GM12878 (cell line): Measurements from ENCODE around the gene CENPF. TPM values are rescaled to one million over a fixed set of nuclear protein-coding genes. Genes with fewer than 3 reads are reported as not detected.

Experiments
- ATAC-seq: fragments of 200-7000 bp; cut with Tn5 transposase; 3 replicates; pipeline ENCODE4 v1.9.1; 2020; ENCODE audit warnings: mild to moderate bottlenecking, moderate library complexity
- BruUV-seq: library from RNA; stranded (reverse); fragments of 400-500 nt; replicated peaks from 2 replicates; lab custom pipeline; 2021; lab: Mats Ljungman, UMichigan
- CTCF ChIA-PET: fragments of 300-600 bp; sonication (Branson Sonifier 250); formaldehyde crosslinking; extraction: SDS; loops from one replicate; lab custom pipeline; 2021; ENCODE audit warnings: inconsistent platforms; lab: Yijun Ruan, JAX
- POLR2A ChIA-PET: fragments of 350-600 bp; formaldehyde crosslinking; extraction: SDS; loops from one replicate; lab custom pipeline; 2021; ENCODE audit warnings: inconsistent platforms; lab: Charles Lee
- RAD21 ChIA-PET: fragments of 300-600 bp; sonication (Branson Sonifier 250); formaldehyde crosslinking; loops from one replicate; lab custom pipeline; 2023; ENCODE audit warnings: antibody characterized with exemption; ENCODE audit not compliant: unreplicated experiment; lab: Charles Lee
- SMC1A ChIA-PET: fragments of 300-600 bp; sonication (Branson Sonifier 250); formaldehyde crosslinking; loops from one replicate; lab custom pipeline; 2023; ENCODE audit not compliant: unreplicated experiment, uncharacterized antibody; lab: Charles Lee
- DNase-seq: peaks from one replicate; pipeline ENCODE4 v3.0.0-alpha.2; 2011; ENCODE audit warnings: low read depth, low spot score
- FAIRE-seq: peaks from 3 replicates; lab custom pipeline; 2011; peaks lifted over from hg19 to GRCh38; lab: Jason Lieb, UNC
- H2AFZ ChIP-seq: 2 replicates; pipeline ENCODE4 v1.6.0; 2011; ENCODE audit warnings: low read depth, low read length, control low read depth; ENCODE audit not compliant: control insufficient read depth
- H3K27ac ChIP-seq: 2 replicates; pipeline ENCODE4 v1.5.1; 2011; ENCODE audit warnings: control low read depth; ENCODE audit not compliant: control insufficient read depth, insufficient read depth
- H3K27me3 ChIP-seq, 2 experiments: replicated peaks in 1 of 2; 2 replicates each; pipeline versions ENCODE4 v1.6.0 to v1.6.1; 2011; ENCODE audit warnings: low read length in 1 of 2; ENCODE audit not compliant: control insufficient read depth in 2 of 2, insufficient read depth in 2 of 2
- H3K36me3 ChIP-seq, 2 experiments: 2 replicates each; pipeline ENCODE4 v1.5.1; 2011; ENCODE audit warnings: low read length in 1 of 2; ENCODE audit not compliant: control insufficient read depth in 2 of 2, insufficient read depth in 2 of 2
- H3K4me1 ChIP-seq: 2 replicates; pipeline ENCODE4 v1.6.1; 2011; ENCODE audit warnings: mild to moderate bottlenecking, low read length, moderate library complexity, mixed read lengths; ENCODE audit not compliant: control insufficient read depth, insufficient read depth
- H3K4me2 ChIP-seq: 2 replicates; pipeline ENCODE4 v1.6.0; 2011; ENCODE audit warnings: control low read depth; ENCODE audit not compliant: control insufficient read depth, insufficient read depth
- H3K4me3 ChIP-seq: fragments of 200-600 bp; sonication (generic); 2 replicates; pipeline ENCODE4 v1.5.1; 2016
- H3K79me2 ChIP-seq: 2 replicates; pipeline ENCODE4 v1.6.0; 2011; ENCODE audit warnings: low read length; ENCODE audit not compliant: control insufficient read depth, insufficient read depth
- H3K9ac ChIP-seq: 2 replicates; pipeline ENCODE4 v1.8.0; 2011; ENCODE audit warnings: low read length, control low read depth, mixed read lengths; ENCODE audit not compliant: control insufficient read depth, insufficient read depth
- H3K9me3 ChIP-seq: replicated peaks from 3 replicates; pipeline ENCODE4 v1.5.1; 2011; ENCODE audit warnings: mild to moderate bottlenecking, low read length; ENCODE audit not compliant: control insufficient read depth, insufficient read depth
- H4K20me1 ChIP-seq: 2 replicates; pipeline ENCODE4 v1.6.0; 2011; ENCODE audit not compliant: control insufficient read depth, insufficient read depth
- JUND ChIP-seq: IDR thresholded peaks from 2 replicates; pipeline ENCODE4 v1.6.1; 2012; ENCODE audit warnings: low read depth, mild to moderate bottlenecking, low read length, improper control_type of control experiment, moderate library complexity
- MXI1 ChIP-seq: fragments of 150-350 bp; IDR thresholded peaks from 2 replicates; pipeline ENCODE4 v1.6.1; 2011; ENCODE audit warnings: low read depth, mild to moderate bottlenecking, inconsistent platforms, low read length, improper control_type of control experiment
- NR2C1 ChIP-seq: fragments of 450-650 bp; IDR thresholded peaks from 2 replicates; pipeline ENCODE4 v1.6.1; 2017; ENCODE audit warnings: antibody characterized with exemption, mild to moderate bottlenecking, moderate library complexity
- PBX3 ChIP-seq: IDR thresholded peaks from 2 replicates; pipeline ENCODE4 v1.6.1; 2011; ENCODE audit warnings: mild to moderate bottlenecking, low read depth, low read length, moderate library complexity; ENCODE audit not compliant: insufficient replicate concordance
- TARDBP ChIP-seq: IDR thresholded peaks from 2 replicates; pipeline ENCODE4 v1.6.1; 2016; ENCODE audit warnings: borderline replicate concordance
- WGBS: methylation state at CpG from one replicate; pipeline ENCODE4 v1.1.6; 2016; ENCODE audit warnings: low lambda C conversion rate; ENCODE audit not compliant: insufficient replicate concordance, insufficient coverage; ENCODE audit errors: missing lambda C conversion rate; 5-methylcytosine and 5-hydroxymethylcytosine counted together
- in situ Hi-C: fragments of 300-500 bp; cut with MboI; formaldehyde crosslinking; loops from 9 replicates; pipeline ENCODE4 v1.14.3; 2018; ENCODE audit warnings: mixed read lengths
- intact Hi-C: fragments of 100-400 bp; cut with micrococcal nuclease; formaldehyde crosslinking; loops from one replicate; pipeline ENCODE4 v1.14.2; 2022; ENCODE audit not compliant: unreplicated experiment
- polyA plus RNA-seq, 11 experiments: library from polyadenylated mRNA; depleted of rRNA in 4 of 11; unstranded in 6 of 11; stranded (reverse) in 5 of 11; fragments of >200 nt; fragmentation: Nextera tagmentation in 4 of 11; fragmentation: Illumina TruSeq in 1 of 11; extraction: Ambion mirVana in 4 of 11; extraction: Trizol in 1 of 11; gene quantifications; 1 replicate in 1 of 11; 2 replicates in 10 of 11; pipeline versions ENCODE4 v1.2.1 to v1.2.3, GENCODE V29; 2011 to 2016; ENCODE audit warnings: inconsistent platforms in 2 of 11, missing spikeins in 2 of 11, low read depth in 1 of 11
- total RNA-seq, 4 experiments: library from RNA; depleted of rRNA in 3 of 4; stranded (reverse); fragments of >200 nt in 3 of 4; fragmentation: Illumina TruSeq in 1 of 4; extraction: Trizol in 1 of 4; gene quantifications; 2 replicates each; pipeline versions ENCODE4 v1.2.1 to v1.2.3, GENCODE V29; 2013 to 2021
- TF ChIP-seq, protein P1 (sequence below): fragments of 450-650 bp; IDR thresholded peaks from 2 replicates; pipeline ENCODE4 v1.6.1; 2017; ENCODE audit warnings: mild to moderate bottlenecking

CENPF gene
- total and polyA plus RNA-seq, 10 of the 15 experiments (the other 5 are each of a cell fraction or from before 2014, with no cell fraction given), result 26.0 to 132 (median 70.5) TPM

DNA sequence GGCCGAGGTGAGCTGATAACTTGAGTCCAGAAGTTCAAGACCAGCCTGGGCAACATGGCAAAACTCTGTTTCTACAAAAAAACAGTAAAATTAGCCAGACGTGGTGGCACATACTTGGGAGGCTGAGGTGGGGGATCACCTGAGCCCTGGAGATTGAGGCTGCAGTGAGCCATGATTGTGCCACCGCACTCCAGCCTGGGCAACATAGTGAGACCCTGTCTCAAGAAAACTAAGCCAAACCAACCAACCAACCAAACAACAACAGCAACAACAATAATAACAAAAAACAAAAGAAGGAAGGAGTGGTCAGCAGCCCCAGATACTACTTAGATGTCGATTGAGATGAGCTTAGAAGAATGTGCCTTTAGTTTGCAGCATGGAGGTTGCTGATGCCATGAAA is 47.7 kb downstream of the CENPF start:
- no peak for TF ChIP-seq TARDBP
- TF ChIP-seq PBX3, result no peak
- TF ChIP-seq NR2C1, result no peak
- no peak for TF ChIP-seq JUND
- TF ChIP-seq MXI1, result no peak
- TF ChIP-seq, protein P1, sequence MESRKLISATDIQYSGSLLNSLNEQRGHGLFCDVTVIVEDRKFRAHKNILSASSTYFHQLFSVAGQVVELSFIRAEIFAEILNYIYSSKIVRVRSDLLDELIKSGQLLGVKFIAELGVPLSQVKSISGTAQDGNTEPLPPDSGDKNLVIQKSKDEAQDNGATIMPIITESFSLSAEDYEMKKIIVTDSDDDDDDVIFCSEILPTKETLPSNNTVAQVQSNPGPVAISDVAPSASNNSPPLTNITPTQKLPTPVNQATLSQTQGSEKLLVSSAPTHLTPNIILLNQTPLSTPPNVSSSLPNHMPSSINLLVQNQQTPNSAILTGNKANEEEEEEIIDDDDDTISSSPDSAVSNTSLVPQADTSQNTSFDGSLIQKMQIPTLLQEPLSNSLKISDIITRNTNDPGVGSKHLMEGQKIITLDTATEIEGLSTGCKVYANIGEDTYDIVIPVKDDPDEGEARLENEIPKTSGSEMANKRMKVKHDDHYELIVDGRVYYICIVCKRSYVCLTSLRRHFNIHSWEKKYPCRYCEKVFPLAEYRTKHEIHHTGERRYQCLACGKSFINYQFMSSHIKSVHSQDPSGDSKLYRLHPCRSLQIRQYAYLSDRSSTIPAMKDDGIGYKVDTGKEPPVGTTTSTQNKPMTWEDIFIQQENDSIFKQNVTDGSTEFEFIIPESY, result no peak
- Histone ChIP-seq H3K4me2 (no peak overlapping the region), H3K79me2 (no peaks in the 10 kb centered on the region), H2AFZ (no peak overlapping the region), H3K9me3 (no peaks in the 10 kb centered on the region), H3K27ac (no peak overlapping the region), H4K20me1 (no peaks in the 10 kb centered on the region), H3K4me3 (no peak overlapping the region), H3K4me1 (no peaks in the 10 kb centered on the region), H3K9ac (no peak overlapping the region), H3K36me3 (peaks cover 6 to 8% of the 10 kb centered on the region in 2 experiments), H3K27me3 (no peaks in the 10 kb centered on the region)
- POLR2A ChIA-PET, result no interaction called here
- no peak for FAIRE-seq
- SMC1A ChIA-PET, result no interaction called here
- RAD21 ChIA-PET, result no interaction called here
- CTCF ChIA-PET, result no interaction called here
- no peak for ATAC-seq
- WGBS, result 97% methylated on average over 4 of the region's 4 CpGs
- no peak for DNase-seq
- in situ Hi-C loops, result no loop called here
- intact Hi-C loops, result no loop called here
- BruUV-seq, result no TSS peak
